Adrenal gland (tissue), 12 donors: ENCODE data around the gene ATXN2. TPM values are rescaled to one million over a fixed set of nuclear protein-coding genes. Genes with fewer than 3 reads are reported as not detected.
"Not testable (repeated sequence)": the region's sequence is repeated elsewhere in the genome, so short reads cannot be mapped to it uniquely, and the experiment has no call there.

Experiments
- DNase-seq, 7 donors: peaks; one replicate each; pipeline ENCODE4 v3.0.0-alpha.2; 2019 to 2020
- H3K27ac ChIP-seq, 5 donors: fragments of 200-600 bp; sonication (generic) in 4 of 5; 1 replicate in 3 of 5; 2 replicates in 2 of 5; pipeline versions ENCODE4 v1.5.1 to v1.8.0; 2016 to 2020; ENCODE audit warnings: mild to moderate bottlenecking in 1 of 5
- H3K27me3 ChIP-seq: fragments of 200-600 bp; 2 replicates; pipeline ENCODE4 v1.8.0; 2021
- H3K36me3 ChIP-seq, 2 donors: fragments of 200-600 bp; replicated peaks in 1 of 2; 1 replicate in 1 of 2; 2 replicates in 1 of 2; pipeline versions ENCODE4 v1.5.1 to v1.8.0; 2018 to 2022
- H3K4me1 ChIP-seq, 2 donors: fragments of 200-600 bp; replicated peaks in 1 of 2; 1 replicate in 1 of 2; 2 replicates in 1 of 2; pipeline versions ENCODE4 v1.5.1 to v1.8.0; 2018 to 2021
- H3K4me3 ChIP-seq, 4 donors: fragments of 200-600 bp; sonication (generic) in 3 of 4; one replicate each; pipeline ENCODE4 v1.5.1; 2016 to 2018
- H3K9me3 ChIP-seq, 3 donors: fragments of 200-600 bp; sonication (generic) in 1 of 3; replicated peaks in 1 of 3; 1 replicate in 2 of 3; 2 replicates in 1 of 3; pipeline versions ENCODE4 v1.5.1 to v1.8.0; 2016 to 2021
- POLR2A ChIP-seq, 2 donors: fragments of 450-650 bp; IDR thresholded peaks; one replicate each; pipeline ENCODE4 v1.6.1; 2017; ENCODE audit warnings: antibody characterized with exemption in 2 of 2, mild to moderate bottlenecking in 2 of 2, moderate library complexity in 1 of 2
- WGBS, 4 donors: extraction: QIAGEN DNeasy Blood & Tissue Kit in 2 of 4; methylation state at CpG; one replicate each; pipeline versions ENCODE4 v1.1.5 to v1.1.7; 2013 to 2017; 5-methylcytosine and 5-hydroxymethylcytosine counted together
- intact Hi-C, 2 donors: fragments of 100-400 bp; cut with DNase I; formaldehyde crosslinking; loops; one replicate each; pipeline versions ENCODE4 v1.14.1 to v1.15.0; 2022 to 2023
- polyA plus RNA-seq, 3 donors: library from polyadenylated mRNA; stranded (reverse); fragments of 200-250 nt in 2 of 3; fragments of 350-450 nt in 1 of 3; fragmentation: Illumina TruSeq in 1 of 3; extraction: RNeasy Lipid Tissue Mini Kit (QIAGEN cat#74804) in 1 of 3; gene quantifications; one replicate each; pipeline ENCODE4 v1.2.3, GENCODE V29; 2013 to 2014
- total RNA-seq, 9 donors: library from RNA; depleted of rRNA in 4 of 9; stranded (reverse); fragments of >200 nt in 4 of 9; fragments of 120-200 nt in 1 of 9; fragmentation: NEBNext Ultra II Directional in 1 of 9; extraction: Animal tissue kit (Norgen Biotek cat#: 25700) in 1 of 9; gene quantifications; one replicate each; pipeline versions ENCODE4 v1.1.0 to v1.2.4, GENCODE V29; 2013 to 2023
- TF ChIP-seq, protein P1 (sequence below), 6 experiments: fragments of 450-650 bp in 4 of 6; fragments of 200-600 bp in 2 of 6; sonication (generic) in 1 of 6; IDR thresholded peaks; 1 replicate in 5 of 6; 2 replicates in 1 of 6; pipeline versions ENCODE4 v1.5.1 to v1.8.0; 2016 to 2021; ENCODE audit warnings: antibody characterized with exemption in 6 of 6, mild to moderate bottlenecking in 2 of 6, moderate library complexity in 1 of 6
- donor health status: healthy with polysubstance abuse.
- donor health status: Bipolar disorder and iron deficiency.
- donor health status: DM: yes; HTN: yes; CAD: no.
- donor health status: DM: no; HTN: no; CAD: no.
- donor health status: DM: no; HTN: no; CAD: no.
- donor health status: DM: yes; HTN: yes; CAD: no.

ATXN2 gene
- total and polyA plus RNA-seq, 12 donors, result 31.0 to 241 (median 57.2) TPM

GRCh38 chr12:111635524-111635923, 36.4 kb upstream of the ATXN2 start:
- H3K9me3 ChIP-seq, result no peaks in the 10 kb centered on the region
- 74 to 82% (median 78%) methylated on average over 8 of the region's 8 CpGs for WGBS, 4 donors
- no peaks in the 10 kb centered on the region for H3K36me3 ChIP-seq
- peak overlapping the region in 4 of 5 donors; percentile 54 to 80 (median 72) for H3K27ac ChIP-seq
- intact Hi-C loops, result no loop called here
- no peak for TF ChIP-seq POLR2A (IDR thresholded peaks at IDR 0.05)
- TF ChIP-seq, protein P1, sequence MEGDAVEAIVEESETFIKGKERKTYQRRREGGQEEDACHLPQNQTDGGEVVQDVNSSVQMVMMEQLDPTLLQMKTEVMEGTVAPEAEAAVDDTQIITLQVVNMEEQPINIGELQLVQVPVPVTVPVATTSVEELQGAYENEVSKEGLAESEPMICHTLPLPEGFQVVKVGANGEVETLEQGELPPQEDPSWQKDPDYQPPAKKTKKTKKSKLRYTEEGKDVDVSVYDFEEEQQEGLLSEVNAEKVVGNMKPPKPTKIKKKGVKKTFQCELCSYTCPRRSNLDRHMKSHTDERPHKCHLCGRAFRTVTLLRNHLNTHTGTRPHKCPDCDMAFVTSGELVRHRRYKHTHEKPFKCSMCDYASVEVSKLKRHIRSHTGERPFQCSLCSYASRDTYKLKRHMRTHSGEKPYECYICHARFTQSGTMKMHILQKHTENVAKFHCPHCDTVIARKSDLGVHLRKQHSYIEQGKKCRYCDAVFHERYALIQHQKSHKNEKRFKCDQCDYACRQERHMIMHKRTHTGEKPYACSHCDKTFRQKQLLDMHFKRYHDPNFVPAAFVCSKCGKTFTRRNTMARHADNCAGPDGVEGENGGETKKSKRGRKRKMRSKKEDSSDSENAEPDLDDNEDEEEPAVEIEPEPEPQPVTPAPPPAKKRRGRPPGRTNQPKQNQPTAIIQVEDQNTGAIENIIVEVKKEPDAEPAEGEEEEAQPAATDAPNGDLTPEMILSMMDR (IDR thresholded peaks at IDR 0.05), result no peak
- no peaks in the 10 kb centered on the region for H3K27me3 ChIP-seq
- no peak for DNase-seq
- H3K4me1 ChIP-seq, result peaks cover 12 to 25% of the 10 kb centered on the region in 2 donors
- H3K4me3 ChIP-seq, result no peak overlapping the region

DNA sequence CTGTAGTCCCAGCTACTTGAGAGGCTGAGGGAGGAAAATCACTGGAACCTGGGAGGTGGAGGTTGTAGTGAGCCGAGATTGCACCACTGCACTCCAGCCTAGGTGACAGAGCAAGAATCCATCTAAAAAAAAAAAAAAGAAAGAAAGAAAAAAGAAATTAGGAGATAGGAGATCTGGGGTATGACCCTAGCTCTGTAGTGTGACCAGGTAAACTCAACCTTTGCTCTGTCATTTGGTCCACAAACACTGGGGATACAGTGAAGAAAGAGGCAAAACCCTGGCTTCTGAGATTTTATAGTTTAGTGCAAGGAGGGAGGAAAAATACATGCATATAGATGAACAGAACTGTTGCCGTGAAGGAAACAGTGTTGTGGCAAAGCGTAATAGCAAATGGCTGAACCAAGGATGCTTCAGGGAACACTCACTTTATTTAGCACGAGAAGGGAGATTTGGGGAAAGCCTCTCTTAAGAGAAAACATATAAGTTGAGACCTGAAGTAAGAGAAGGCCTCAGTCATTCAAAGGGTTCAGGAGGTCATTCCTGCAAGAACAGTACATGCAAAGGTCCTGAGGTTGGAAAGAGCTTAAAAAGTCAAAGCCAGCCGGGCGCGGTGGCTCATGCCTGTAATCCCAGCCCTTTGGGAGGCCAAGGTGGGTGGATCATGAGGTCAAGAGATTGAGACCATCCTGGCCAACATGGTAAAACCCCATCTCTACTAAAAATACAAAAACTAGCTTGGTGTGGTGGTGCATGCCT, 29.6 kb upstream of the ATXN2 start:
- intact Hi-C loops, result no loop called here
- H3K27ac ChIP-seq, result no peak overlapping the region
- no peak for DNase-seq
- H3K36me3 ChIP-seq, result no peaks in the 10 kb centered on the region
- WGBS, 4 donors, result 95 to 98% (median 97%) methylated on average over 7 of the region's 7 CpGs
- no peak for TF ChIP-seq POLR2A (IDR thresholded peaks at IDR 0.05)
- TF ChIP-seq, protein P1 (IDR thresholded peaks at IDR 0.05), result no peak
- H3K4me3 ChIP-seq, result no peak overlapping the region
- no peaks in the 10 kb centered on the region for H3K27me3 ChIP-seq
- no peaks in the 10 kb centered on the region for H3K4me1 ChIP-seq
- H3K9me3 ChIP-seq, result no peaks in the 10 kb centered on the region

DNA sequence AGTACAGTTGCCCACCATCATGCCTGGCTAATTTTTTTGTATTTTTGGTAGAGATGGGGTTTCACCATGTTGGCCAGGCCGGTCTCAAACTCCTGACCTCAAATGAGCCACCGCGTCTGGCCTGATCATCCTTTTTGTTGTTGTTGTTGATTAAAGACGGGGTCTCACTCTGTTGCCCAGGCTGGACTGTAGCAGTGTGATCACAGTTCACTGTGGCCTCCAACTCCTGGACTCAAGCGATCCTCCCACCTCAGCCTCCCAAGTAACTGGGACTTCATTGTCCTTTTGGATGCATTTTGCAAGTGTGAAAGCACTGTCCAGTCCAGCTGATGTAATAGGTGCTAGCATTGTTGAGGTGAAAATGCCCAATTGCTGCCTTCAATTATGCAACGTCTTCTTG, 27.1 kb upstream of the ATXN2 start:
- WGBS, 4 donors, result 89 to 97% (median 95%) methylated on average over 6 of the region's 6 CpGs
- no peaks in the 10 kb centered on the region for H3K9me3 ChIP-seq
- H3K36me3 ChIP-seq, result no peaks in the 10 kb centered on the region
- no peak overlapping the region for H3K27ac ChIP-seq
- DNase-seq, result no peak
- no peaks in the 10 kb centered on the region for H3K4me1 ChIP-seq
- TF ChIP-seq, protein P1 (IDR thresholded peaks at IDR 0.05), result no peak
- TF ChIP-seq POLR2A (IDR thresholded peaks at IDR 0.05), result no peak
- intact Hi-C loops, result no loop called here
- no peak overlapping the region for H3K4me3 ChIP-seq
- H3K27me3 ChIP-seq, result no peaks in the 10 kb centered on the region

GRCh38 chr12:111624540-111624939, 25.4 kb upstream of the ATXN2 start:
- DNase-seq, result no peak
- no peak overlapping the region for H3K27ac ChIP-seq
- intact Hi-C loops, result no loop called here
- no peak overlapping the region for H3K4me3 ChIP-seq
- 91 to 94% (median 93%) methylated on average over 7 to 8 of the region's 8 CpGs for WGBS, 4 donors
- no peaks in the 10 kb centered on the region for H3K4me1 ChIP-seq
- H3K9me3 ChIP-seq, result no peaks in the 10 kb centered on the region
- H3K36me3 ChIP-seq, result no peaks in the 10 kb centered on the region
- TF ChIP-seq, protein P1 (IDR thresholded peaks at IDR 0.05), result no peak
- TF ChIP-seq POLR2A (IDR thresholded peaks at IDR 0.05), result no peak
- H3K27me3 ChIP-seq, result no peaks in the 10 kb centered on the region

GRCh38 chr12:111617841-111618240, 18.7 kb upstream of the ATXN2 start:
- H3K36me3 ChIP-seq, H3K27ac ChIP-seq, intact Hi-C loops, H3K27me3 ChIP-seq, H3K9me3 ChIP-seq, H3K4me3 ChIP-seq, H3K4me1 ChIP-seq, DNase-seq: not testable (repeated sequence)
- 91 to 98% (median 95%) methylated on average over 10 of the region's 10 CpGs for WGBS, 4 donors
